ACC112 (cell line): Measurements from ENCODE around the gene NDUFS8.

Source experiments
- H2AFZ ChIP-seq: fragments of 200-600 bp; sonication (generic); one replicate; pipeline ENCODE4 v1.6.0; 2017; ENCODE audit warnings: antibody characterized with exemption, low read length; ENCODE audit not compliant: unreplicated experiment
- H3K27ac ChIP-seq: fragments of 200-600 bp; sonication (generic); 2 replicates; pipeline ENCODE4 v1.5.1; 2014; ENCODE audit warnings: low read depth, mild to moderate bottlenecking, antibody characterized with exemption, low read length, moderate library complexity
- H3K27me3 ChIP-seq: fragments of 200-600 bp; sonication (generic); 2 replicates; pipeline ENCODE4 v1.6.1; 2014; ENCODE audit warnings: mild to moderate bottlenecking, antibody characterized with exemption, low read length, moderate library complexity, mixed read lengths; ENCODE audit not compliant: insufficient read depth
- H3K36me3 ChIP-seq: fragments of 200-600 bp; sonication (generic); 2 replicates; pipeline ENCODE4 v1.6.1; 2016; ENCODE audit warnings: mild to moderate bottlenecking, antibody characterized with exemption, low read length, moderate library complexity, mixed read lengths; ENCODE audit not compliant: insufficient read depth
- H3K4me1 ChIP-seq: fragments of 200-600 bp; sonication (generic); one replicate; pipeline ENCODE4 v1.6.1; 2016; ENCODE audit warnings: low read length, mixed read lengths; ENCODE audit not compliant: insufficient read depth, unreplicated experiment, control insufficient read depth
- H3K4me3 ChIP-seq: fragments of 200-600 bp; sonication (generic); 2 replicates; pipeline ENCODE4 v1.5.1; 2014; ENCODE audit warnings: mild to moderate bottlenecking, low read depth, low read length
- H3K79me2 ChIP-seq: fragments of 200-600 bp; sonication (generic); one replicate; pipeline ENCODE4 v1.6.0; 2016; ENCODE audit warnings: low read length; ENCODE audit not compliant: control insufficient read depth, unreplicated experiment, insufficient read depth

Gene NDUFS8

GRCh38 chr11:68047437-68048290 is 17.2 kb downstream of the NDUFS8 start:
- Histone ChIP-seq H3K27ac (no peak overlapping the region), H3K79me2 (peaks cover 3% of the 10 kb centered on the region), H3K27me3 (no peaks in the 10 kb centered on the region), H3K4me3 (no peak overlapping the region), H3K36me3 (no peaks in the 10 kb centered on the region; the same call in 1 of the 2 replicates), H2AFZ (no peak overlapping the region), H3K4me1 (no peaks in the 10 kb centered on the region)

- Histone ChIP-seq H3K27ac (no peak overlapping the region), H3K4me1 (no peaks in the 10 kb centered on the region), H3K4me3 (no peak overlapping the region), H3K79me2 (no peaks in the 10 kb centered on the region), H3K27me3 (no peaks in the 10 kb centered on the region), H2AFZ (no peak overlapping the region), H3K36me3 (no peaks in the 10 kb centered on the region; the same call in 1 of the 2 replicates)
These were observed 18.4 kb downstream of the NDUFS8 start for GRCh38 chr11:68048681-68049508.

- Histone ChIP-seq H3K4me3 (no peak overlapping the region), H3K4me1 (no peaks in the 10 kb centered on the region), H3K36me3 (no peaks in the 10 kb centered on the region), H3K79me2 (no peaks in the 10 kb centered on the region), H3K27ac (no peak overlapping the region), H3K27me3 (no peaks in the 10 kb centered on the region), H2AFZ (no peak overlapping the region)
These were observed 19.3 kb downstream of the NDUFS8 start for GRCh38 chr11:68049509-68050370.

- H3K27ac ChIP-seq: no peak overlapping the region
- no peak overlapping the region for H3K4me3 ChIP-seq
- H3K4me1 ChIP-seq: no peaks in the 10 kb centered on the region
- no peak overlapping the region for H2AFZ ChIP-seq
- no peaks in the 10 kb centered on the region for H3K36me3 ChIP-seq
- H3K79me2 ChIP-seq: no peaks in the 10 kb centered on the region
- no peaks in the 10 kb centered on the region for H3K27me3 ChIP-seq
These were observed 19.9 kb downstream of the NDUFS8 start for GRCh38 chr11:68050371-68050841.

GRCh38 chr11:68051191-68052136 is 21.0 kb downstream of the NDUFS8 start:
- Histone ChIP-seq H3K36me3 (no peaks in the 10 kb centered on the region), H3K4me3 (no peak overlapping the region), H2AFZ (no peak overlapping the region), H3K27me3 (no peaks in the 10 kb centered on the region), H3K79me2 (no peaks in the 10 kb centered on the region), H3K27ac (no peak overlapping the region), H3K4me1 (no peaks in the 10 kb centered on the region)

- no peak overlapping the region for H3K4me3 ChIP-seq
- no peak overlapping the region for H2AFZ ChIP-seq
- H3K36me3 ChIP-seq: no peaks in the 10 kb centered on the region
- H3K79me2 ChIP-seq: no peaks in the 10 kb centered on the region
- H3K27me3 ChIP-seq: no peaks in the 10 kb centered on the region
- no peaks in the 10 kb centered on the region for H3K4me1 ChIP-seq
- no peak overlapping the region for H3K27ac ChIP-seq
These were observed 21.8 kb downstream of the NDUFS8 start for GRCh38 chr11:68052137-68052873.

- Histone ChIP-seq H3K4me1 (no peaks in the 10 kb centered on the region), H3K27me3 (no peaks in the 10 kb centered on the region), H3K27ac (no peak overlapping the region), H2AFZ (no peak overlapping the region), H3K4me3 (no peak overlapping the region), H3K36me3 (no peaks in the 10 kb centered on the region), H3K79me2 (no peaks in the 10 kb centered on the region)
These were observed 22.6 kb downstream of the NDUFS8 start for GRCh38 chr11:68053117-68053516.

GRCh38 chr11:68053981-68054812 is 23.7 kb downstream of the NDUFS8 start:
- Histone ChIP-seq H3K27ac (no peak overlapping the region), H3K36me3 (no peaks in the 10 kb centered on the region; the same call in 1 of the 2 replicates), H3K4me1 (no peaks in the 10 kb centered on the region), H3K79me2 (no peaks in the 10 kb centered on the region), H3K27me3 (no peaks in the 10 kb centered on the region), H3K4me3 (no peak overlapping the region), H2AFZ (no peak overlapping the region)
